Measurements from ENCODE around the gene FAM193A. TPM values are rescaled to one million over a fixed set of nuclear protein-coding genes. Genes with fewer than 3 reads are reported as not detected.
"Not testable (repeated sequence)": the region's sequence is repeated elsewhere in the genome, so short reads cannot be mapped to it uniquely, and the experiment has no call there.

FAM193A gene
- total RNA-seq, 1 experiment from 2014 or later, result 11.1 TPM

DNA sequence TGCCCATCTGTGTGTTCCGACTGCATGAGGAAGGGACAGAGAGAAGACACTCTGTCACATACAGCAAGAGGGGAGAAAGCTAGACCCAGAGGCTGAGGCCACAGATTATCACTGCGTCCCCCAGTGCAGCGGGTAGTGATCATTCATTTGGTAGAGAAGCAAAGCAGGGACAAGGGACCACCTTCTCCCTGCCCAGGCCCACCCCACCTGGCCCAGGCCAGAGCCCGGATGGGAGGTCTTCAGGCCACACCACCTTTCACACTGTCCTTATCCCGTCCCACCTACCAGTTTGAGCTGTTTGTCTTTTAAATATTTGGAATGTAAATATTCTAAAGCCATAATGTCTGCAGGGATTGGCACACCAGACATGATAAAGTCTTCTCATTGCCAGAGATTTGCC lies 209.1 kb downstream of the FAM193A start:
- no peak for DNase-seq (ENCODE audit: low read depth)

GRCh38 chr4:2745981-2746806 lies 209.7 kb downstream of the FAM193A start:
- DNase-seq (ENCODE audit: low read depth), result peak; percentile 75

DNA sequence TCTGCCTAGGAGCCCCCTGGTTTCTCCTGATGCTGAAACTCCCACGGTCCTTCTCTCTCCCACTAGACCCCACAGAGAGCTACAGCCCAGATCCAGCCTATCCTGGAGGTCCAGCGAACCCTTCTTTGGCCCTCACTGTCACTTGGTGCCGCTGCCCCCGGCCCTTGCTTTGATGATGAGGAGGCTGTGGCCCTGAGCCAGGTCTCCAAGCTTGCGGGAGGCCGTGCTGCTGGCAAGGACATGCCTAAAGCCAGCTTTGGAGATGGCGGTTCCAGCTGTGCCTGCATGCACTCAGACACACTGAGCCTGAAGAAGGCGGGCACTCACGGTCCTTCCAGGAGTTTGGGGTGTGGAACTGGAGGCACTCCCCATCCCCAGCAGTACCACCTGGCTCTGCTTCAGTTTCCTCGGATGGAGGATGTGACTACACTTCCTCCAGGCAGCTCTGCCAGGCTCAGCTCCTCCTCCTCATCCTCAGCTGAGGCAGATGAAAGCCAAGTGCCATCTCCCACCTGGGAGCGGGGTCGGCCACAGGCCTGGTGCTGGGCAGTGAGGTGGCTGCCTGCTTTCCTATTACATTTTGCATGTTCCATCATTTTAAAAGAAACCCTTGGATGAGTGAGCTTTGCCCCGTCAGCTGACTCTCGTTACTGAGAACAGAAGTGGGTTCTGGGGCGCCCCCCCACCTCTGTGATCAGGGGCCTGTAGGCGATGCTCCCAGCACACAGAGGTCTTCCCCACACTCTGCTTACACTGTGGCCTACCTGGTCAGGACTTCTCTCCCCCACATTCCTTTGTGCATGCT lies 210.6 kb downstream of the FAM193A start:
- DNase-seq (ENCODE audit: low read depth), result no peak

DNA sequence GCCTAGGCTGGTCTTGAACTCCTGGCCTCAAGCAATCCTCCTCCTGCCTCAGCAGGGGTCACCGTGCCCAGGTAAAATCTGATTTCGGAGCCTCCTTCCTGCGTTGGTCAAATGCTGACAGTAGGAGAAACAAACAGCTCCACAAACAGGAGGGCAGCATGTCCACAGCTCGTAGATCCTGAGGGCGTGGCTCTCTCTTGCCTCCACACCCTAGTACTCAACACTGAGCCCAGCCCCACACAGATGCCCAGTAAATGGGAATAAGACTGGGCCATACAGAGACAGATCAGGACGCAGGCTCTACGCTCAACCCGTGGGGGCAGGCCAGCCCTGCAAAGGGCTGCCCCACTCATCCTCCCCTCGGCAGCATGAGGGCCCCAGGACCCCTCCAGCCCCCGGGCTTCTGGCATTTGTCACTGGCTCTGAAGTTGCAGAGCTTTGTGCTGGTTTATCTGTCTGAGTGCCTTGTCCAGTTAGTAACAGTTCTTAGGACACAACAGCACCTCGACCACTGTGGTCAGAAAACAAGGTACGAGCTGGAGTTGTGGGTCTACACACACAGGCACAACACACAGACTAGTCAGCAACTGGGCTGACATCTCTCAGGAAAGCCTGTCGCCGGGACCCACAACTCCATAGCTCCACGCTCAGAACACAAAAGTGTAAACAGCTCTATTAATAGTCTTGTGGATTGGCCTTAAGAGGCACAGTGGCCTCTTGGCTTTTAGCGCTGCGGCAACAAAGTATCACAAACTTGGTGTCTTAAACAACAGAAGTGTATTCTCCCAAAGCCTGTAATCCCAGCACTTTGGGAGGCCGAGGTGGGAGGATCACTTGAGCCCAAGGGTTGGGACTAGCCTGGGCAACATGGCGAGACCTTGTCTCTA lies 214.5 kb downstream of the FAM193A start:
- DNase-seq (ENCODE audit: low read depth), result no peak

DNA sequence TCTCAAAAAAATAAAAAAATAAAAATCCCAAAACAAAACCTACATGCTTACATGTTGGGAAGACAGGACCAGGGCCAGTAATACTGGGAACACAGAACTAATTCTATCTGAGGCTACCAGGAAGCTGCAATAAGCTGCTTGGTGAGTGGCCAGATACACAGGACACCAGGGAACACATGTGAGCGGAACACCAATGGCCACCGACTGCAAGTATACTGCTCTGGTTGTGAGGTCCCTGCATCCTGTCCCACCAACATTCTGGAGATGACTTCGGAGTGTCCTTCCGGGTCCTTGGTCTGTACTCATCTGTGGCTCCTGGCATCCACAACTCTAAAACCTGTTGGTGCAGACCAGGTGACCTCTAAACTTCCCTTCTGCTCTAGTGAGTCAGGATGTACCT lies 217.0 kb downstream of the FAM193A start:
- DNase-seq (ENCODE audit: low read depth), result no peak

- no peak for DNase-seq (ENCODE audit: low read depth)
Observed at GRCh38 chr4:2754848-2755819, 218.7 kb downstream of the FAM193A start.

DNA sequence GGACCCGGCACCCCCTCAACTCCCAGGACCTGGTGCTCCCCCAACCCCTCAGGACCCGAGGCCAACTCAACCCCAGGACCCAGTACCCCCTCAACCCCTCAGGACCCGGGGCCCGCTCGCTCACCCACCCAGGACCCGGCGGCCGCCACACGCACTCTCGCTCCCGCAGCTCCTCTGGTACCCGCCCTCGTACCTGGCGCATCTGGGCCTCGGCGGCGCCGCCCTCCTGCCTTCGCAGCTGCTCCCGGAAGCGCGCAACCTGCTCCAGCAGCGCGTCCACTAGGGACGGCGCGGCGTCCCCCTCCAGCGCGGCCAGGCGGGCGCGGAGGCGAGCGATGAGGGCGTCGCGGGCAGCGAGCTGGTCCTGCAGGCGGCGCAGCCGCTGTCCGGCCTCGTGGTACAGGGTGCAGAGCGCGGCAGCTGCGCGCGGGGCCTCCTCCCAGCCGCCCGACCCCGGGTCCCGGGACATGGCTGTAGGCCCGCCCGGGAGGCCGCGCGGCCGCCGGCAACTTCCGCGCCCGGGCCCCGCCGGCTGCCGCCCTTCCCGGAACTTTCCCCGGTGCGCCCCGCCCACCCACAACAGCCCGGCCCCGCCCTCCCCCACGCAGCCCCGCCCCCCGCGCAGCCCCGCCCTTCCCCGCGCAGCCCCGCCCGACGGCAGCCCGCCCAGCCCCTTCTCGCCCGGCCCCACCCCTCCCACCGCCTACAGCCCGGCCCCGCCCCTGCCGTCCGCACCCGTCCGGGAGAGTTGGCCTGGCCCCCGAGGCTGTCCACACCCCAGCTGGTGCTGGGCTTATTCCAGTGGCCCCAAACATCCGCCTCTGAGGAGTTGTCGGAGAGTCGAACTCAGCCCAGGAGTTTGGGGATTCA lies 219.6 kb downstream of the FAM193A start, which contains the start of gene TNIP2:
TSS of gene TNIP2 (minus strand) at position 516 of the 870 bp plus-strand sequence. CDS start at position 469, 47 bp downstream.
- DNase-seq (ENCODE audit: low read depth), result peak; percentile 67

DNA sequence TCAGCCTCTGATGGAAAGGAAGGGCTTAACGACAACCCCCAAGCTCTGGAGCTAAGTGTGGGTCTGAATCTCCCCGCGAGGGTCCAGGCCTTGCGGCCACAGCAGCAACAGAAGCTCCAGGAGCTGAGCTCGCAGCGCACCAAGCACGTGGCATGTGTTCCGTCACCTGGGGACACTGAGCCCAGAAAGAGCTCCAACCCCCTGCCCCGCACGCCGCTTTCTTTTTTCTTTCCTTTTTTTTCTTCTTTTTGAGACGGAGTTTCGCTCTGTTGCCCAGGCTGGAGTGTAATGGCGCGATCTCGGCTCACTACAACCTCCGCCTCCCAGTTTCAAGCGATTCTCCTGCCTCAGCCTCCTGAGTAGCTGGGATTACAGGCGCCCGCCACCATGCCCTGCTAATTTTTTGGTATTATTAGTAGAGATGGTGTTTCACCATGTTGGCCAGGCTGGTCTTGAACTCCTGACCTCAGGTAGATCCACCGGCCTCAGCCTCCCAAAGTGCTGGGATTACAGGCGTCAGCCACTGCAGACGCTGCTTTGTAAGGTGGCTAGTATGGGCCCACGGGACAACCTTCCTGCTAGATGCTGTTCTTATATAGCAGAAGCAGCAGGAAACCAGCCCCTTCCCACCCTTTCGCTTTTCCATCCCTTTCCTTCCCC lies 220.4 kb downstream of the FAM193A start:
- DNase-seq (ENCODE audit: low read depth), result no peak

DNA sequence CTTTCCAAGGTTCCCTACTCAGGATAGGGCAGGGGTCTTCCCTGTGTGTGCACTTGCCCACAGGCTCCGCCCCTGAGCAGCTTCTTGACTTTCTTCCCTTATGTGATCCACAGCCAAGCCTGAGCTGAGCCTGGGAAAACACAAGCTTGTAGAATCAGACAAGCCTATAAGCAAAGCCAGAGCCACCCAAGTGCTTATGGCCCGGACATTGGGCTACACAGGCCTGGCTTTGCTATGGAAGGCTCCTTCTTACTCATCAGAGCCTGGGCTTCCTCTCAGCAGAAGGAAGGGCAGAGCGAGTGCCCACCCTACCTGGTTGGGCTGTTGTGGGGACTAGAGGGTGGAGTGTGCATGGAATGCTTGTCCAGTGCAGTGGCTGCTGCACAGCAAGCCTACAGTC lies 221.0 kb downstream of the FAM193A start:
- DNase-seq (ENCODE audit: low read depth), result no peak

GRCh38 chr4:2761035-2761923 lies 224.8 kb downstream of the FAM193A start:
- peak; percentile 30 for DNase-seq (ENCODE audit: low read depth)

GRCh38 chr4:2762048-2762447 lies 225.6 kb downstream of the FAM193A start:
- no peak for DNase-seq (ENCODE audit: low read depth)

- not testable (repeated sequence) for DNase-seq (ENCODE audit: low read depth)
Observed at GRCh38 chr4:2762486-2763370, 226.3 kb downstream of the FAM193A start.

DNA sequence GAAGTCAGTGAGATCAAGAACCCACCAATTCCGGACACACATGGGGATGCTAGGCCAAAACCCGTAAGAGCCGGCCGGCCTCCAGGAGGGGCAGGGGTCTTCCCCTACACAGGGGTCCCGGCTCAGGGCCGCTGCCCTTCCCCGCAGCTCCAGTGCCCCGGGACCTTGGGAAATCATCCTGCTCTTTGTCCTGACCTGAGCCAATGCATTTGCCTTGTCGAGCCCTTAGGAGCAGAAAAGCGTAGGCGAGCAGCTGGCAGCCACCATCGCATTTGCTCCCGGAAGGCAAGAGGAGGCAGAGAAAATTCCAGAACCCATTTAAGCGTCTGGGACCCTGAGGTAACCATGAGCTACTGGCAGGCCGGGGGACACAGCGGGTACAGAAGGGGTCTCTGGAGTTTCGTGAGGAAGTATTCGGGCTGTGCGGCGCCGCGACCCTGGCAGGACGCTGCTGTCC lies 227.1 kb downstream of the FAM193A start:
- no peak for DNase-seq (ENCODE audit: low read depth)

DNA sequence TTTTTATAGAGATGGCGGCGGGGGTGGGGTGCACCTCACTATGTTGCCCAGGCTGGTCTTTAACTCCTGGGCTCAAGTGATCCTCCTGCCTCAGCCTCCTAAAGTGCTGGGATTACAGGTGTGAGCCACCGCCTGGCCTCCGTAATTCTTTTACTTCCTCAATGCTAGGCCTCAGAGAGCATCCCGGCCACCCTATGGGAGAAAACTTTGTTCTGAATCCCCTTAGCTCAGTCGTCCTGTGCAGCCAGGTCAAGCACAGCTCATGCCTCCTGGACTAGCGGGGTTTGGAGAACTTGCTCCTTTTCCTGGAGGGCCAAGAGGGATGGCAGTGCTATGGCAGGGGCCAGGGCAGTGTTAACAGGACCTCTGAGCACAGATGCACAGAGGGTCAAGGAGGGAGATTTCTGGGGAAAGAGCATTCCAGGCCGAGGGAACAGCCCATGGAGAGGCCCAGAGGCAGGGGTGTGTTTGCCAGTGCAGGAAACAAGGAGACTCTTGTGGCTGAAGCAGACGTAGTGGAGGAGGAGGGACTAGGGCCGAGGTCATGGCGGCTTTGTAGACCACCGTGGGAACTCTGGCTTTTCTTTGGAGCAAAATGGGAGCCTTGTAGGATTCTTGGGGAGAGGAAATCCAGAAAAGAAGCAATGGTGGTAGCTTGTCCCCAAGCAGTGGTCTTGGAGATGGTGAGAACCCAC lies 229.5 kb downstream of the FAM193A start:
- no peak for DNase-seq (ENCODE audit: low read depth)

DNA sequence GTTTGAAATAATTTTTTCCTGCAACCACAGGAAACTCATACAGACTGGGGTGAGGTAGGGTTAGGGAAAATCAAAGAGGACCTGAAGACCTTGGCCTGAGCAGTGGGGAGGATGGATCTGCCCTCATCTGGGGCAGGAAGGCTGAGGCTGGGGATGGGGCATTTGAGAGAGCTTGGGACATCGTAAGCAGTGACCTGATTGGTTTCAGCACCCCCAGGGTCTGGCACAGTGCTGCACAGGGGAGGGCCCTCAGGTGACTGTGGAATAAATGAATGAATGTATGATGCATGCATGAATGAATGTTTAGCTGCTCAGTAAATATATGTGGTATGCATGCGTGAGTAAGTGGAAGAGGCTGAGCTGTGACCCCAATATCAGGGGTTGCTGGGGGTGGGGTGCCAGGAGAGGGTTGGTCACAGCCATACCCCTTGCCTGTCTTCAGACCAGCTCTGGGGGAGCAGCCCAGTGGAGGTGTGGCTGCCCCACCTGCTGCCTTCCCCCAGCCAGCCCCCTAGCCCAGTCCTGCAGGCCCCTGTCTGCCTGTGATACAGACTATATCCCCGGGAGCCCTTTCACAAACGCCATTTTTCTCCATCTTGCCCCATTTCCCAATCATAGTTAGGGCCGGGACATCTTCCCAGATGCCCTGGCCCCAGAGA lies 230.7 kb downstream of the FAM193A start:
- DNase-seq (ENCODE audit: low read depth), result no peak

Measured in HT1080 (cell line).